Lower leg skin (tissue), 3 donors: ENCODE results near the gene SNRPA.

ENCODE experiments used
- CTCF ChIP-seq, 3 donors: fragments of 450-650 bp; IDR thresholded peaks; one replicate each; pipeline ENCODE4 v1.5.1; 2016; ENCODE audit warnings: antibody characterized with exemption in 3 of 3, mild to moderate bottlenecking in 3 of 3, moderate library complexity in 2 of 3
- POLR2A ChIP-seq, 2 donors: fragments of 450-650 bp; IDR thresholded peaks; one replicate each; pipeline ENCODE4 v1.6.1; 2016 to 2017; ENCODE audit warnings: antibody characterized with exemption in 2 of 2, mild to moderate bottlenecking in 1 of 2, moderate library complexity in 1 of 2

GRCh38 chr19:40791996-40792395 is 41.0 kb downstream of the SNRPA start:
- TF ChIP-seq POLR2A (IDR thresholded peaks at IDR 0.05) (no peak), CTCF (IDR thresholded peaks at IDR 0.05) (no peak)
